Measurements from ENCODE around the gene RNF220.

DNA sequence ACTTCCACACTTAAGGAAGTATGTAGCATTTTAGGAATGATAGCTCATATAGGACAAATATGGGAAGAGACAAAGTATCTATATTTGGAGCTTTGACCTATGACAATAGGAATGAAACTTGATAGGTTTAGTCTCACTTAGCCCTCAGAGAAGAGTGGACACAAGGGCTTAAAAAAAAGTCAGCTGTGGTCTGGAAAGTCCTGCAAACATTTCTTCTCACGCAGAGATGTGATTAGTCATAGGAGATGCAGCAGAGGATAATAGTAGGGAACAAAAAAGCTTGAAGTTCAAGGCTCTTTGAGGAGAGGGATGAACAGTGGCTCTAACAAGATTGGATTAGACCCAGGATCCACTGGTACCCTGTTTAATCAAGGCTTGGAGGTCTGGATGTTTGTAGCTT, 14.8 kb upstream of the RNF220 start:
- TF ChIP-seq, protein P1, sequence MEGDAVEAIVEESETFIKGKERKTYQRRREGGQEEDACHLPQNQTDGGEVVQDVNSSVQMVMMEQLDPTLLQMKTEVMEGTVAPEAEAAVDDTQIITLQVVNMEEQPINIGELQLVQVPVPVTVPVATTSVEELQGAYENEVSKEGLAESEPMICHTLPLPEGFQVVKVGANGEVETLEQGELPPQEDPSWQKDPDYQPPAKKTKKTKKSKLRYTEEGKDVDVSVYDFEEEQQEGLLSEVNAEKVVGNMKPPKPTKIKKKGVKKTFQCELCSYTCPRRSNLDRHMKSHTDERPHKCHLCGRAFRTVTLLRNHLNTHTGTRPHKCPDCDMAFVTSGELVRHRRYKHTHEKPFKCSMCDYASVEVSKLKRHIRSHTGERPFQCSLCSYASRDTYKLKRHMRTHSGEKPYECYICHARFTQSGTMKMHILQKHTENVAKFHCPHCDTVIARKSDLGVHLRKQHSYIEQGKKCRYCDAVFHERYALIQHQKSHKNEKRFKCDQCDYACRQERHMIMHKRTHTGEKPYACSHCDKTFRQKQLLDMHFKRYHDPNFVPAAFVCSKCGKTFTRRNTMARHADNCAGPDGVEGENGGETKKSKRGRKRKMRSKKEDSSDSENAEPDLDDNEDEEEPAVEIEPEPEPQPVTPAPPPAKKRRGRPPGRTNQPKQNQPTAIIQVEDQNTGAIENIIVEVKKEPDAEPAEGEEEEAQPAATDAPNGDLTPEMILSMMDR (IDR thresholded peaks at IDR 0.05) = no peak
- TF ChIP-seq POLR2A (IDR thresholded peaks at IDR 0.05) (no peak), POLR2AphosphoS5 (IDR thresholded peaks at IDR 0.05) (no peak), EP300 (IDR thresholded peaks at IDR 0.05) (no peak)
